Vagina (tissue), 2 donors: Measurements from ENCODE around the gene CTSH.

Experiments
- CTCF ChIP-seq, 3 experiments: fragments of 450-650 bp in 2 of 3; fragments of 200-600 bp in 1 of 3; sonication (generic) in 1 of 3; IDR thresholded peaks; one replicate each; pipeline ENCODE4 v1.5.1; 2017 to 2019; ENCODE audit warnings: antibody characterized with exemption in 3 of 3, mild to moderate bottlenecking in 2 of 3, moderate library complexity in 2 of 3
- POLR2A ChIP-seq, 2 donors: fragments of 450-650 bp; IDR thresholded peaks; one replicate each; pipeline ENCODE4 v1.6.1; 2017; ENCODE audit warnings: antibody characterized with exemption in 2 of 2, mild to moderate bottlenecking in 2 of 2, moderate library complexity in 2 of 2
- POLR2AphosphoS5 ChIP-seq, 2 donors: sonication (generic); formaldehyde crosslinking; IDR thresholded peaks; one replicate each; pipeline ENCODE4 v1.9.0; 2017; ENCODE audit warnings: antibody characterized with exemption in 2 of 2, mild to moderate bottlenecking in 2 of 2, low read depth in 1 of 2; ENCODE audit not compliant: insufficient read depth in 1 of 2

GRCh38 chr15:78987556-78988360 is 42.9 kb upstream of the CTSH start:
- TF ChIP-seq CTCF (IDR thresholded peaks at IDR 0.05) (no peak), POLR2A (IDR thresholded peaks at IDR 0.05) (no peak), POLR2AphosphoS5 (IDR thresholded peaks at IDR 0.05; ENCODE audit: insufficient read depth in 1 of 2, low read depth in 1 of 2) (no peak)
